Measurements from ENCODE around the gene ZNF277.

DNA sequence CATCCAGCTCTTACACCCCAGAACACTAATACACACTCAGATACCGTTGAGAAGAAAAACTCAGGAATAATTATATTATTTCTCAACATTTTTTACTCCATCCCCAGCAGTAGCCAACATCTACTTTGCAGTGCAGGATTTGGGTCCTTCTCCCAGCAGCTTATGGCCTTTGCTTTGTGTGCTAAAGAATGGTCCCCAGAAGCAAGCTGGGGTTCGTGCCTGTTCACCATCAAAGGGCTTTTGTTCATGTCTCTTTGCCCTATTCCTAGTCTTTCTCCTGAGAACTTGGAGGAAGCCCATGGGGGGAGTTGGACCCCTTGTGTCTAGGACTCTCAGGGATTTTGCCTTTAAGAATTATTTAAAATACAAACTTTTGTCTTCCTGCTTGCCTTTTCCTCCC lies 100.4 kb downstream of the ZNF277 start:
- TF ChIP-seq, protein P1, sequence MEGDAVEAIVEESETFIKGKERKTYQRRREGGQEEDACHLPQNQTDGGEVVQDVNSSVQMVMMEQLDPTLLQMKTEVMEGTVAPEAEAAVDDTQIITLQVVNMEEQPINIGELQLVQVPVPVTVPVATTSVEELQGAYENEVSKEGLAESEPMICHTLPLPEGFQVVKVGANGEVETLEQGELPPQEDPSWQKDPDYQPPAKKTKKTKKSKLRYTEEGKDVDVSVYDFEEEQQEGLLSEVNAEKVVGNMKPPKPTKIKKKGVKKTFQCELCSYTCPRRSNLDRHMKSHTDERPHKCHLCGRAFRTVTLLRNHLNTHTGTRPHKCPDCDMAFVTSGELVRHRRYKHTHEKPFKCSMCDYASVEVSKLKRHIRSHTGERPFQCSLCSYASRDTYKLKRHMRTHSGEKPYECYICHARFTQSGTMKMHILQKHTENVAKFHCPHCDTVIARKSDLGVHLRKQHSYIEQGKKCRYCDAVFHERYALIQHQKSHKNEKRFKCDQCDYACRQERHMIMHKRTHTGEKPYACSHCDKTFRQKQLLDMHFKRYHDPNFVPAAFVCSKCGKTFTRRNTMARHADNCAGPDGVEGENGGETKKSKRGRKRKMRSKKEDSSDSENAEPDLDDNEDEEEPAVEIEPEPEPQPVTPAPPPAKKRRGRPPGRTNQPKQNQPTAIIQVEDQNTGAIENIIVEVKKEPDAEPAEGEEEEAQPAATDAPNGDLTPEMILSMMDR (IDR thresholded peaks at IDR 0.05), result no peak
- no peak for TF ChIP-seq POLR2A (IDR thresholded peaks at IDR 0.05; ENCODE audit: low read depth)
- no peak for TF ChIP-seq POLR2AphosphoS5 (IDR thresholded peaks at IDR 0.05)
- no peak for TF ChIP-seq EP300 (IDR thresholded peaks at IDR 0.05)

Measured in esophagus muscularis mucosa (tissue), 4 donors.